Memory B cell (primary cell): Measurements from ENCODE around the gene DLK1.

Source experiments
- ATAC-seq: fragments of 150-1000 bp; cut with Tn5 transposase; 2 replicates; pipeline ENCODE4 v1.10.0; 2021; ENCODE audit warnings: low read depth, mild to moderate bottlenecking, moderate library complexity
- DNase-seq, 2 donors: peaks; one replicate each; pipeline ENCODE4 v3.0.0; 2022; ENCODE audit warnings: low spot score in 2 of 2
- H3K27ac Mint-ChIP-seq: one replicate; pipeline ENCODE4 v1.8.0; 2022; ENCODE audit warnings: mild to moderate bottlenecking, moderate library complexity, mixed read lengths
- H3K27me3 Mint-ChIP-seq: one replicate; pipeline ENCODE4 v1.8.0; 2022; ENCODE audit warnings: mixed read lengths
- H3K36me3 Mint-ChIP-seq: one replicate; pipeline ENCODE4 v1.8.0; 2022; ENCODE audit warnings: mild to moderate bottlenecking, mixed read lengths
- H3K4me1 Mint-ChIP-seq: one replicate; pipeline ENCODE4 v1.8.0; 2022; ENCODE audit warnings: mixed read lengths
- H3K4me3 Mint-ChIP-seq: one replicate; pipeline ENCODE4 v1.8.0; 2022; ENCODE audit warnings: mild to moderate bottlenecking, moderate library complexity, mixed read lengths
- H3K9me3 Mint-ChIP-seq: one replicate; pipeline ENCODE4 v1.8.0; 2022; ENCODE audit warnings: mixed read lengths

DLK1 gene

DNA sequence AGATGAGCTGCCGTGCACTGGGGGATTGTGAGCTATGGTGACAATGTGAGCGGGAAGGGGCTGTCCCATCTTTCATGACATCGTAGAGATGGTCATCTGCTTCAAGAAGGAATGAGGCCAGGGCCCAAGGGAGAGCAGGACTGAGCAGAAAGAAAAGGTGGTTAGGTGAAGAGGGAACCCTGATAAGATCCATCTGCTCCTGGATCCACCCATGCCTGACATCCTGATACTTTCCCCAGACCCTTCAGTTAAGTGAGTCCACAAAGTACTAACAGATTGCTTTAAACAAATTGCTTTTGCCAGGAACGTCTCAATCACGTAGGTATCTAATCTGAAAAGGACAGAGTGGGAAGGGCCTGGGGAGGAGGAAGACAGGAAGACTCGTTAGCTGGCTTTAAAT lies 25.4 kb upstream of the DLK1 start:
- ATAC-seq: no peak
- Mint-ChIP-seq H3K27ac (no peak overlapping the region), H3K4me1 (no peaks in the 10 kb centered on the region)

DNA sequence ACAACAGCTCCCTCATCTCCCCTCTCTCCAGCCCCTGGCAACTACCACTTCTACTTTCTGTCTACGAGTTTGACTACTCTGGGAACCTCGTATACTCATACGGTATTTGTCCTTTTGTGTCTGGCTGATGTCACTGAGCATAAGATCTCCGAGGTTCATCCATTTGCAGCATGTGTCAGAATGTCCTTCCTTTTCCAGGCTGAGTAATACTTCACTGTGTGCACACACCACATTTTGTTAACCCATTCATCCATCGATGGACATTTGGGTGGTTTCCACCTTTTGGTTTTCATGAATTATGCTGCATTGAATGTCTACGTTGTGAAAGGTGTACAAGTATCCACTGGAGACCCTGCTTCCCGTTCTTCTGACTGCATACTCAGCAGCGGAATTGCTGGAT lies 24.1 kb upstream of the DLK1 start:
- no peak for DNase-seq
- no peaks in the 10 kb centered on the region for H3K36me3 Mint-ChIP-seq
- H3K9me3 Mint-ChIP-seq: peaks cover 6% of the 10 kb centered on the region
- H3K27me3 Mint-ChIP-seq: peaks cover 5% of the 10 kb centered on the region
- ATAC-seq: no peak
- no peak overlapping the region for H3K27ac Mint-ChIP-seq
- H3K4me3 Mint-ChIP-seq: no peak overlapping the region
- H3K4me1 Mint-ChIP-seq: no peaks in the 10 kb centered on the region

More for the DNA sequence above, 25.4 kb upstream of the DLK1 start:
- H3K27me3 Mint-ChIP-seq: peaks cover 3% of the 10 kb centered on the region
- H3K4me3 Mint-ChIP-seq: no peak overlapping the region
- no peak for DNase-seq
- H3K36me3 Mint-ChIP-seq: no peaks in the 10 kb centered on the region
- H3K9me3 Mint-ChIP-seq: peaks cover 2% of the 10 kb centered on the region

DNA sequence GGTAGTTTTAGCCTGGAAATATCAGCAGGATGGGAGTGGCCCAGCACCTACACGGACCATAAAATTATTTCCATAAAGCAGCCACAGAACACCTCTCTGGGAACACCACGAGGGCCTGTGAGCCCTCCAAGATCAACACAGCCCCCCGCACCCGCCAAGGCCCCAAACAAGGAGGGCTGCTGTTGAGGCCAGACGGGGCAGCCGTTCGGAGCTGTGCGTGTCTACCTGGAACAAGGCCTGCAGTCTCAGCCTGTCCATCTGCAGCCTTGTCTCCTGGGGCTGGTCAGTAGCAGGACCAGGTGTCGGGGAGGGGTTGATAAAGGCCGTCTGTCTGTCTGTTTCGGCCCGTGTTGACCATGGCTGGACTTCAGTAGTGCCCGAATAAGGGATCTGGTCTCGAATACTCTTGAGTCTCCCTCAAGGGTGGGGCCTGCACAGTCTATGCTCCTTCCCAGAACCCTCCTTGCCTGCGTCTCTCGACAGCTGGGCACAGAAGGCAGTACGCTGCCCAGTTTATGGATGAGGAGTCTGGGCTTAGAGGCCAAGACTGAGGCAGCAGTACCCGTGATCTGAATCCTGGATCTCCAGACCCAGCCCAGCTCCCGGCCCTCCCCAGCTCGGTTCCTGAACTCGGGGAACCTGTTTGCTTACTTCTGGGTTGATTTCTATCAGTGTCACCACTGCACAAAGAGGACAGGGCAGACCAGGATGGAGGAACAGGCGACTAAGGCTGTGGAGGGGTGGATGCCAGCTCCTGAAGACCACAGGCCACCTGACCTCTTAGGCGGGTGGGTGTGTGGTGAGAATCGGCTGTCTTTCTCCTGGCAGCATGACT lies 23.1 kb upstream of the DLK1 start:
- no peaks in the 10 kb centered on the region for H3K4me1 Mint-ChIP-seq
- no peaks in the 10 kb centered on the region for H3K36me3 Mint-ChIP-seq
- peaks cover 5% of the 10 kb centered on the region for H3K27me3 Mint-ChIP-seq
- H3K4me3 Mint-ChIP-seq: no peak overlapping the region
- DNase-seq: no peak
- ATAC-seq: no peak
- H3K9me3 Mint-ChIP-seq: peaks cover 6% of the 10 kb centered on the region
- no peak overlapping the region for H3K27ac Mint-ChIP-seq

DNA sequence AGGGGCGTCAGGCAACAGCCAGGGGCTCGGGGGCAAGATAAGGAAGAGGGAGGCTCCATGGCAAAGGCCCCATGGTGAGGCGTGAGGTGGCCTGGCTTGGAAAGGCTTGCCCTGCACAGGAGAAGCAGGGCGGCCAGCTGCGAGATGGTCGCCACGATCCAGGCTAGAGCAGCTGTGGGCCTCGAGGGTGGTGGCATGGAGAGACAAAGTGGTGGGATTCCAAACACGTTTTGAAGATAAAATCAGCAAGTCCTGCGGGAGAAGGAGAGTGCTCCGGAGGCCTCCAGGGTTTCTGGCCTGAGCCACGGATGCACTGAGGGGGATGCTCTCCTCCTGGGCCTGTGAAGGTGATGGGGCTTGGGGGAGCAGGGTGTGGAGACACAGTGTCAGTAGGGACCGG lies 20.5 kb upstream of the DLK1 start:
- Mint-ChIP-seq H3K36me3 (no peaks in the 10 kb centered on the region), H3K9me3 (peaks cover 3% of the 10 kb centered on the region), H3K27me3 (peaks cover 8% of the 10 kb centered on the region), H3K4me3 (no peak overlapping the region), H3K27ac (no peak overlapping the region), H3K4me1 (no peaks in the 10 kb centered on the region)
- DNase-seq: no peak
- ATAC-seq: no peak

DNA sequence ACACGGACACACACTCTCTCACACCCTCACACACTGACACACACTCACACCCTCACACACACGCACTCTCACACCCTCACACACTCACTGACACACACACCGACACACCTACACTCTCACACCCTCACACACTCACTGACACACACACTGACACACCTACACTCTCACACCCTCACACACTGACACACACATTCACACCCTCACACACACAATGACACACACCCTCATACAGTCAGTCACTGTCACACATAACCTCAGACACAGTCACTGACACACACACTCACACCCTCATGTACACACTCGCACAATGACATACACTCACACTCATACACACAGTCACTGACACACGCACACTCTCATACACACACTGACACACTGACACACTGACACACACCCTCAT lies 19.8 kb upstream of the DLK1 start:
- H3K27me3 Mint-ChIP-seq: peaks cover 11% of the 10 kb centered on the region
- ATAC-seq (no peak), DNase-seq (no peak)
- no peaks in the 10 kb centered on the region for H3K36me3 Mint-ChIP-seq
- H3K4me1 Mint-ChIP-seq: no peaks in the 10 kb centered on the region
- peaks cover 3% of the 10 kb centered on the region for H3K9me3 Mint-ChIP-seq
- H3K27ac Mint-ChIP-seq: no peak overlapping the region
- H3K4me3 Mint-ChIP-seq: no peak overlapping the region

DNA sequence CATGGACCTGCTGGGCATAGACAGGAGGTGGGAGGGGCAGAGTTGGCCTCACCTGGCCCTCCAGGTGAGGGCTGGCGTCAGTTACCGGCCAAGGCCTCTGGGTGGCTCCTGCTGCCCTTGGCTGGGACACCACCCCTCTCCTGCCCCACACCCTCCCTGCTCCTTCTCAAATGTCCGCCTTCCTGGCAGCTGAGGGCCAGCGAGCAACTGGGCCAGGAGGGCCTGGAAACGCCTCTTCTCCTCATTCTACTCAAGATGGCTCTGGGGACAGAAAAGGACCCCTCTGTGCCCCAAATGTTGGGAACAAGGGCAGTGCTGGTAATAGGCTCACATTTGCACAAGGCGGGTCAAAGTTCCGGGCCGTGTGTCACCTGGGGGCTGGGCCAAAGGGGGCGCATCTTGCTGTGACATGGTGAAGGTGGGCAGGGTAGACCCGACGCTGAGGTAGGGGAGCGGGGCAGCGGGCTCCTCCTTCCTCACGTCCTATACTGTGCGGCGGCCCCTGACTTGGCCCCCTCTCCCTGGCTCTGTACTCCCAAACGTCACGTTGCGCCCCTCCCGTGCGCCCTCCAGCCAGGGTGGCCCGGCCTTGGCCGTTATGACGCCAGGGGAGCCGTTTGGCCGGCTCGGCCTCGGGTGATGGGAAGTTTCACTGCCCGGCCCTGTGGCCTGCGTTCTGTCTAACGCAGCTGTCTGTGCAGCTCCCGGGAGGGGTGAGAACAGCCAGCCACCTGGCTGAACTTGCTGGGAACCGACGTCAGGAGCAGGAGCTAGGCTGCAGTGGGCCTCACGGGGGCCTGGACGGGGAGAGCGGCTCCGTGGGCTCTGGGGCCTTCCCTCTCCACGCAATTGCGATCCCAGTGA lies 18.0 kb upstream of the DLK1 start:
- Mint-ChIP-seq H3K4me1 (peaks cover 7% of the 10 kb centered on the region), H3K27me3 (peaks cover 20% of the 10 kb centered on the region), H3K36me3 (no peaks in the 10 kb centered on the region), H3K4me3 (no peak overlapping the region), H3K27ac (no peak overlapping the region), H3K9me3 (peaks cover 3% of the 10 kb centered on the region)
- DNase-seq (no peak), ATAC-seq (no peak)

DNA sequence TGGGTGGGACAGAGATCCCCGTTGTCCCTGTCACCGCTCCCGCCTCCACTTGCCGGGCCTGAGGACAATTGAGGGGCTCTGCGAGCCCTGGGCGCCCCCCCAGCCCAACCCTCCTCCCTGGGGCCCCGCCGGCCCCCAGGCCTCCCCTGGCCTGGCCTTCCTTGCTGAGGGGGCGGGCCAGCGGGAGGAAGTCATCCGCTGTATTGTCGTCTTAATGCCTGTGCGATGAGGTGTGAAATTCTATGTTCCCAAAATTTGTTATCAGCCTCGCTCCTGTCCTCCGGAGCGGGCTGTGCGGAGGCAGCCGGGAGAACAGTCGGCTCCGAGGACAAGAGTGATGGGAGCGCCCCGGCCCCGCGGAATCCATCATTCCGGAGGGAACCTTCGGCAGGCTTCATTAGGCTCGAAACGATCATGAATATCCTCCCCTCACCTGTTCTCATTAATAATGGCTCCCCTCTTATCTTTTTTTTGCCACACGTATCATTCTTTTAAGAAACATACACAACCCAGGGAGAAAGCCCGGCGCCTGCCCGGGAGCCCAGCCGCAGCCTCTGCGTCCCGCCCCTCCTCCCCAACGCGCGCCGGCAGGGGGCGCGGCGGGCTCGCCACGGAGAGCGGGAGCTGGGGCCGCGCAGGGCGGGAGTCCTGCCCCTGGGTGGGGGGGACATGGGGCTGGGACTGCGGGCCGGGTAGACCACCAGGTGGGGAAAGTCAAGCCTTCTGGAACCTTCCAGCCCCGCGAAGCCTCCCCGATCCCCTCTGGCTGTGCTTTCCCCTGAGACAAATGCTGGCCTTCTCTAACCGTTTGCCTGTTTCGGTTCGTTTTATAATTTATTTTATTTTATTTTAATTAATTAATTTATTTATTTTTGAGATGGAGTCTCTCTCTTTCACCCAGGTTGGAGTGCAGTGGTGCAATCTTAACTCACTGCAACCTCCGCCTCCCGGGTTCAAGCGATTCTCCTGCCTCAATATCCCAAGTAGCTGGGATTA lies 17.1 kb upstream of the DLK1 start:
- Mint-ChIP-seq H3K36me3 (no peaks in the 10 kb centered on the region), H3K27me3 (peaks cover 20% of the 10 kb centered on the region), H3K27ac (no peak overlapping the region), H3K9me3 (peaks cover 3% of the 10 kb centered on the region), H3K4me3 (no peak overlapping the region), H3K4me1 (peaks cover 8% of the 10 kb centered on the region)
- DNase-seq (no peak), ATAC-seq (no peak)

DNA sequence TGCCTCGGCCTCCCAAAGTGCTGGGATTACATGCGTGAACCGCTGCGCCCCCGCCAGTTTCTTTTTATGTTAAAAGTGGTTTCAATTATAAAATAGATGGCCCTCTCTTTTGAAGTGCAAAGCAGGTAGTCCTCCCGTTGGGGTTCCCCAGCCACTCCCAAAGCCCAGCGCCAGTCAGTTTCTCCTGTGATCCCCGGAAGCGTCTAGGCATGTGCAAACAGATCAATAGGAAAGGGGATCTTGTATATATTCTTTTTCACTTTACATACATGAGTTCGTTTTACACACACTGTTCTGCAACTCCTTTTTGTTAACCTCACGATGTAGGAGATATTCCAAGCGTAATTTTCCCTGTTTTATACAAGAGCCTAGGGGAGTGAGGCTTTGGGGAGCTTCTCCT lies 16.3 kb upstream of the DLK1 start:
- no peaks in the 10 kb centered on the region for H3K36me3 Mint-ChIP-seq
- no peak overlapping the region for H3K4me3 Mint-ChIP-seq
- DNase-seq: no peak
- H3K27ac Mint-ChIP-seq: no peak overlapping the region
- peaks cover 3% of the 10 kb centered on the region for H3K9me3 Mint-ChIP-seq
- H3K4me1 Mint-ChIP-seq: peaks cover 8% of the 10 kb centered on the region
- no peak for ATAC-seq
- peaks cover 20% of the 10 kb centered on the region for H3K27me3 Mint-ChIP-seq

DNA sequence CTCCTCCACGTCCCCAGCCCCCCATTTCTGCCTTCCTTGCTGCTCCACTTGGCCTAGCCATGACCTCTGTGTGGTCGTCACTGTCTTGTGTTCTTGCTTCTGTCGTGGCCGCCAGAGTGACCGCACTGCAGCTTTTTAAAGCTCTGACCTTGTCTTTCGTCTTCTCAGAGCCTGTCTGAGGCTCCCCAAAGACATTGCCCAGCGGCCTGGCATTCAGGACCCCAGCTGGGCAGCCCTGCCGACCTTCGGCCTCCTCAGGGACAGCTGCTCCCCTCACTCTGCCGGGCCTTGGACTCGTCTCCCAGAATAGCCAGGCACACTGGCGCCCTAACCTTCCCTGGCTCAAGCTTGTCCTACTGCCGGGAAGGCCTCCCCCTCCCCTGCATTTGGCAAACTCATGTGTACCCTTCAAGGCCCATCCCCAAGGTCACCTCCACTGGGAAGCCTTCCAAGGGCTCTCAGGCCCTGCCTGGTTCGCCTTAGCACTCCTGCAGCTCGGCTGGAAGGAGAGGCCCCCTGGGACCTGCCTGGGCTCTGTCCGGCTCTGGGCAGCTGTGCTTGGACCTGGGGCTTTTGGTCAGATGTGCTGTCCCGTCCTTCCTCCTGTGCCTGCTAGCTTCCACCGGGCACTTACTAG lies 15.7 kb upstream of the DLK1 start:
- DNase-seq (no peak), ATAC-seq (no peak)
- Mint-ChIP-seq H3K9me3 (peaks cover 7% of the 10 kb centered on the region), H3K27me3 (peaks cover 25% of the 10 kb centered on the region), H3K4me3 (no peak overlapping the region), H3K4me1 (peaks cover 12% of the 10 kb centered on the region), H3K27ac (no peak overlapping the region), H3K36me3 (peaks cover 2% of the 10 kb centered on the region)

DNA sequence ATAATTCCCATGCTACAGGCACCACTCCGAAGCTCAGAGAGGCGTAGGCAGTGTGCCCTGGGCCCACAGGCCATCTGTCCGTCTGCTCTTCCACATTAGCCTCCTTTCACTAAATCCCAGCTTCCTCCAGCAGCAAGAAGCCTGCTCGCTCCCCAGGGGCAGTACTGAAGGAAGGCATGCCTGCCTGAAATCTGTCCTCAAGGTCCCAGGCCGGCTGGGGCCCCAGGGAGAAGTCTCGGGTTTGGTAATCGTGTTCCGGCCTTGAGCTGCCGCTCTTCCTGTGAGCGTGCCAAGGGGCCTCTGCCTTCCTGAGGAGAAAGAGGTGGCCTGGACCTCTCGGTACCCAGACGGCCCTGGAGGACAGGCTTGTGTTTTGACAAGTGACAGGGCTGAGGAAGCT lies 15.2 kb upstream of the DLK1 start:
- ATAC-seq (no peak), DNase-seq (no peak)
- no peak overlapping the region for H3K27ac Mint-ChIP-seq
- no peak overlapping the region for H3K4me3 Mint-ChIP-seq
- H3K4me1 Mint-ChIP-seq: peaks cover 12% of the 10 kb centered on the region
- H3K9me3 Mint-ChIP-seq: peaks cover 11% of the 10 kb centered on the region
- H3K36me3 Mint-ChIP-seq: peaks cover 5% of the 10 kb centered on the region
- H3K27me3 Mint-ChIP-seq: peaks cover 28% of the 10 kb centered on the region

DNA sequence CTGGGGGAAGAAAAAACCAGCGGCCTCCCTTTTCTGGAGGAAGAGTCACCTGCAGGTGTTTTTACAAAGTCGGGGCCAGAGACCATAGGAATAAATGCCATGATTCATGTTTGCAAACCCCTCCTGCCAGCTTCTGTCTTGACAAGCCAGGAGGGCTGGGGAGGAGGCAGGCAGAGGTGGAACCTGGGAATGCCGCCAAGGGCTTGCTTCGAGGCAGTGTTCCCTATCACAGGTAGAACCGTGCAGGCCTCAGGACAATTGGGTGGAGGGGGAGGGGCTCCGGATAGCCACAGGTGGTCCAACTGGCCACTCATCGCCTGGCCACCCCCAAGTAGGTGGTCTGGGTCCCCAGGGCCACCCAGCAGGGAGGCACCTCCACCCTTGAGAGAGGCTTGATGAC lies 14.2 kb upstream of the DLK1 start:
- DNase-seq (no peak), ATAC-seq (no peak)
- no peak overlapping the region for H3K27ac Mint-ChIP-seq
- peaks cover 7% of the 10 kb centered on the region for H3K36me3 Mint-ChIP-seq
- peaks cover 12% of the 10 kb centered on the region for H3K4me1 Mint-ChIP-seq
- no peak overlapping the region for H3K4me3 Mint-ChIP-seq
- H3K27me3 Mint-ChIP-seq: peaks cover 26% of the 10 kb centered on the region
- H3K9me3 Mint-ChIP-seq: peaks cover 7% of the 10 kb centered on the region

DNA sequence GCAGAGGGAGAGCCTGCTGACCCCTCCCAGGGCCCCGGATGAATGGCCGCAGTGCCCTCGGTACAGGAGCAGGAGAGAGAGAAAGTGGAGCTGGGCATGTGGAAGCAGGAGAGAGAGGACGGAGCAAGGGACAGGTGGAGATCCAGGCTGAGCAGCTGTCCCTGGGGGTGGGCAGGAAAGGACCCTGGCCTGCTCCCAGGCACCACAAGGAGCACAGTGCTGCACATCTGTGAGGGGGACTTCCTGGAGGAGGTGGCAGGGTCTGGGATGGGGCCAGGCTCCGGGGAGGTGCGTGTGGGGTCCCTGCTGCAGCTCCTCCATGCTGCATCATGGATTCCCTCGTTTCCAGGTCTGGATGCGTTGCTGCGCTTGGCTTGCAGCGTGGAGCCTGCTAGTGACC lies 13.0 kb upstream of the DLK1 start:
- no peak overlapping the region for H3K4me3 Mint-ChIP-seq
- no peak for DNase-seq
- H3K36me3 Mint-ChIP-seq: peaks cover 7% of the 10 kb centered on the region
- no peak for ATAC-seq
- peaks cover 29% of the 10 kb centered on the region for H3K27me3 Mint-ChIP-seq
- H3K27ac Mint-ChIP-seq: no peak overlapping the region
- peaks cover 12% of the 10 kb centered on the region for H3K4me1 Mint-ChIP-seq
- peaks cover 7% of the 10 kb centered on the region for H3K9me3 Mint-ChIP-seq

DNA sequence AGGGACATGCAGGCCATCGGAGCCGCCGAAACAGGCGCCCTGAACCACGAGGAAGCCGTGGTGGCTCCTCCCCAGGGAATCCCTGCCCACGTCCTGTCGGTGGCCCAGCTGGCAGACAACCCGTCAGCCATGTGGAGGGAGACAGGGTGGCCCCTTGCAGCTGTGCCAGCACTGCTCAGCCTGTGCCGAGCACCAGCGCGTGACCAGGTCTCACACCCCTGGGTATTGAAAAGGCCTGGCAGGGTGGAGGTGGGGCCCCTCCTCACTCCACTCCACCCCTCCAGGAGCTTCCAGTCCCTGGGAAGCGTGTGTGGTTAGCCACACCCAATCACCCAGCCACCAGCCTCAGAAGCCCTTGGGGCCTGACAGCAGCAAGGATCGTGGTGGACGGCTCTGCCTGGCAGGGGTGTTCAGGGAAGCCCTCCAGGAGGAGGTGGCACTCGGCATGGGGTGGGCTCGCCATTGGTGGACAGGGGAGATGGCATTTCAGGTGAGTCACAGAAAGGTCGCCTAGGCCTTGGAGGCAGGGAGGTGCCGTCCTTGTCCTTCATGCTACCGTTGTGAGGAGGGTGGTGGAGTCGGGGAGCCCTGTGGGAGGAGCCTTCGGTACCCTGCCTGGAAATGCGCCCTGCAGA lies 12.3 kb upstream of the DLK1 start:
- Mint-ChIP-seq H3K27ac (no peak overlapping the region), H3K27me3 (peaks cover 31% of the 10 kb centered on the region), H3K4me3 (no peak overlapping the region), H3K9me3 (peaks cover 7% of the 10 kb centered on the region), H3K36me3 (peaks cover 7% of the 10 kb centered on the region), H3K4me1 (peaks cover 12% of the 10 kb centered on the region)
- ATAC-seq (peak; percentile 44), DNase-seq (no peak)
